OCI-LY7 (cell line): Measurements from ENCODE around the gene SYCP2L.

Experiments
- EZH2phosphoT487 ChIP-seq: fragments of 200-600 bp; sonication (generic); IDR thresholded peaks from 2 replicates; pipeline ENCODE4 v1.6.1; 2018; ENCODE audit warnings: low read depth, borderline replicate concordance, mild to moderate bottlenecking, mixed run types, antibody characterized with exemption, low read length, moderate library complexity, mixed read lengths
- TF ChIP-seq, protein P1 (sequence below): fragments of 200-600 bp; sonication (generic); conservative IDR thresholded peaks from 2 replicates; pipeline ENCODE4 v1.5.1; 2014; ENCODE audit warnings: mild to moderate bottlenecking, antibody characterized with exemption, low read length, moderate library complexity, mixed read lengths

DNA sequence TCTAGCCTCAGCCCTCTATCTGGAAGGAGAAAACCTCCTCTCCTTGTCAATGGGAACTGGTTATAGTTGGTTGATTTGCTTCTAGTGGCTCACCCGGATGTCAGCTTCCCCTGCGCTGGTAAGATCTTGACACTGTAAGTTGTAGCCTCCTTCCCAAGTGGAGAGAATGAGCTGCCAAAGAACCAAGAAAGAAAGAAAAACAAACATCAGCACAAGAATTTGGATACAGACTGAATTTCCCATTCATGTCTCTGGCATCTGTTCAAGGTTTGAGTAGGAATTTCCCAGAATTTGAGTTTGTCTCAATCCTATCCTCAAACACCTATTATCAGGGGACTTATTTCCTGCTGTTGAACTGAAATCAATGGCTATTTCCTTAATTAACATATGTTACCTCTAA, 113.1 kb downstream of the SYCP2L start:
- TF ChIP-seq, protein P1, sequence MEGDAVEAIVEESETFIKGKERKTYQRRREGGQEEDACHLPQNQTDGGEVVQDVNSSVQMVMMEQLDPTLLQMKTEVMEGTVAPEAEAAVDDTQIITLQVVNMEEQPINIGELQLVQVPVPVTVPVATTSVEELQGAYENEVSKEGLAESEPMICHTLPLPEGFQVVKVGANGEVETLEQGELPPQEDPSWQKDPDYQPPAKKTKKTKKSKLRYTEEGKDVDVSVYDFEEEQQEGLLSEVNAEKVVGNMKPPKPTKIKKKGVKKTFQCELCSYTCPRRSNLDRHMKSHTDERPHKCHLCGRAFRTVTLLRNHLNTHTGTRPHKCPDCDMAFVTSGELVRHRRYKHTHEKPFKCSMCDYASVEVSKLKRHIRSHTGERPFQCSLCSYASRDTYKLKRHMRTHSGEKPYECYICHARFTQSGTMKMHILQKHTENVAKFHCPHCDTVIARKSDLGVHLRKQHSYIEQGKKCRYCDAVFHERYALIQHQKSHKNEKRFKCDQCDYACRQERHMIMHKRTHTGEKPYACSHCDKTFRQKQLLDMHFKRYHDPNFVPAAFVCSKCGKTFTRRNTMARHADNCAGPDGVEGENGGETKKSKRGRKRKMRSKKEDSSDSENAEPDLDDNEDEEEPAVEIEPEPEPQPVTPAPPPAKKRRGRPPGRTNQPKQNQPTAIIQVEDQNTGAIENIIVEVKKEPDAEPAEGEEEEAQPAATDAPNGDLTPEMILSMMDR: no peak
- TF ChIP-seq EZH2phosphoT487: no peak
